GM12801 (cell line): ENCODE data around the gene TPGS1.

ENCODE experiments used
- CTCF ChIP-seq: IDR thresholded peaks from one replicate; pipeline ENCODE4 v1.5.1; 2011; ENCODE audit warnings: control low read depth; ENCODE audit not compliant: insufficient read length; ENCODE audit errors: extremely low read depth

TPGS1 gene

GRCh38 chr19:543910-544608 is 36.8 kb downstream of the TPGS1 start, which contains the start of gene GZMM:
Gene GZMM, plus strand, starts transcription at chr19:544053. Its CDS starts 19 bp downstream, at chr19:544072.
- TF ChIP-seq CTCF: no peak

- no peak for TF ChIP-seq CTCF
Measured at GRCh38 chr19:547117-547516, 39.8 kb downstream of the TPGS1 start.

- TF ChIP-seq CTCF: no peak
Measured at GRCh38 chr19:547836-548720, 40.8 kb downstream of the TPGS1 start.

- TF ChIP-seq CTCF: no peak
Measured at GRCh38 chr19:548886-549830, 41.9 kb downstream of the TPGS1 start.

- TF ChIP-seq CTCF: no peak
Measured at GRCh38 chr19:554817-555216, 47.5 kb downstream of the TPGS1 start.

GRCh38 chr19:555474-555808 is 48.1 kb downstream of the TPGS1 start:
- no peak for TF ChIP-seq CTCF
